Keratinocyte (primary cell): ENCODE measurements around the gene SGSM1. TPM values are rescaled to one million over a fixed set of nuclear protein-coding genes. Genes with fewer than 3 reads are reported as not detected.

Experiments used
- DNase-seq: peaks from one replicate; pipeline ENCODE4 v3.0.0-alpha.2; 2011; ENCODE audit warnings: low read depth, missing footprints, low spot score
- FAIRE-seq: peaks from 2 replicates; lab custom pipeline; 2011; peaks lifted over from hg19 to GRCh38; lab: Jason Lieb, UNC
- H2AFZ ChIP-seq: 2 replicates; pipeline ENCODE4 v1.6.0; 2012; ENCODE audit warnings: low read length, control low read depth, inconsistent platforms; ENCODE audit not compliant: control insufficient read depth
- H3K27ac ChIP-seq: 2 replicates; pipeline ENCODE4 v1.5.1; 2011; ENCODE audit warnings: low read length; ENCODE audit not compliant: control insufficient read depth, insufficient read depth
- H3K27me3 ChIP-seq: 3 replicates; pipeline ENCODE4 v1.6.0; 2011; ENCODE audit warnings: low read length; ENCODE audit not compliant: control insufficient read depth, insufficient read depth; ENCODE audit errors: extremely low read depth
- H3K36me3 ChIP-seq, 2 experiments: 2 replicates in 1 of 2; 3 replicates in 1 of 2; pipeline ENCODE4 v1.5.1; 2011; ENCODE audit warnings: low read length in 2 of 2, mild to moderate bottlenecking in 1 of 2; ENCODE audit not compliant: control insufficient read depth in 2 of 2, insufficient read depth in 2 of 2; ENCODE audit errors: extremely low read depth in 1 of 2
- H3K4me1 ChIP-seq: 3 replicates; pipeline ENCODE4 v1.5.1; 2011; ENCODE audit warnings: low read length; ENCODE audit not compliant: control insufficient read depth, insufficient read depth; ENCODE audit errors: extremely low read depth
- H3K4me2 ChIP-seq: 3 replicates; pipeline ENCODE4 v1.6.0; 2011; ENCODE audit warnings: low read depth, low read length; ENCODE audit not compliant: control insufficient read depth, insufficient read depth; ENCODE audit errors: extremely low read depth
- H3K4me3 ChIP-seq, 3 experiments: fragments of 200-600 bp in 1 of 3; sonication (generic) in 1 of 3; 2 replicates in 2 of 3; 3 replicates in 1 of 3; pipeline ENCODE4 v1.5.1; 2011 to 2016; ENCODE audit warnings: low read length in 3 of 3, mild to moderate bottlenecking in 3 of 3, control low read depth in 2 of 3, inconsistent platforms in 1 of 3, low read depth in 1 of 3, mixed read lengths in 1 of 3, mixed run types in 1 of 3, moderate library complexity in 1 of 3; ENCODE audit not compliant: control insufficient read depth in 2 of 3, insufficient read depth in 2 of 3; ENCODE audit errors: extremely low read depth in 1 of 3
- H3K79me2 ChIP-seq: 2 replicates; pipeline ENCODE4 v1.6.0; 2012; ENCODE audit warnings: low read length; ENCODE audit not compliant: control insufficient read depth, insufficient read depth
- H3K9ac ChIP-seq: 3 replicates; pipeline ENCODE4 v1.6.0; 2011; ENCODE audit warnings: low read length; ENCODE audit not compliant: control insufficient read depth, insufficient read depth; ENCODE audit errors: extremely low read depth
- H3K9me1 ChIP-seq: 3 replicates; pipeline ENCODE4 v1.6.0; 2011; ENCODE audit warnings: low read length; ENCODE audit not compliant: control insufficient read depth, insufficient read depth; ENCODE audit errors: extremely low read depth
- H3K9me3 ChIP-seq: 2 replicates; pipeline ENCODE4 v1.5.1; 2012; ENCODE audit warnings: low read depth, low read length; ENCODE audit not compliant: control insufficient read depth
- H4K20me1 ChIP-seq: 3 replicates; pipeline ENCODE4 v1.6.0; 2011; ENCODE audit warnings: low read length; ENCODE audit not compliant: control insufficient read depth, insufficient read depth; ENCODE audit errors: extremely low read depth
- EZH2 ChIP-seq: IDR thresholded peaks from one replicate; pipeline ENCODE4 v1.6.1; 2012; ENCODE audit warnings: inconsistent platforms, mild to moderate bottlenecking, low read length, moderate library complexity
- dilution Hi-C: fragments of 300-500 bp; cut with MboI; formaldehyde crosslinking; loops from one replicate; pipeline ENCODE4 v1.7.0; 2020; ENCODE audit warnings: low sequenced_read_pairs; ENCODE audit not compliant: extremely low pct_ligation_motif_present
- polyA plus RNA-seq, 5 experiments: library from polyadenylated mRNA; depleted of rRNA in 3 of 5; stranded (reverse) in 3 of 5; stranded (forward) in 1 of 5; unstranded in 1 of 5; fragments of >200 nt; gene quantifications; 1 replicate in 1 of 5; 2 replicates in 3 of 5; 3 replicates in 1 of 5; pipeline versions ENCODE4 v1.2.1 to v1.2.3, GENCODE V29; 2011 to 2012; ENCODE audit warnings: missing spikeins in 2 of 5, low read depth in 1 of 5, low replicate concordance in 1 of 5
- TF ChIP-seq, protein P1 (sequence below), 3 experiments: IDR thresholded peaks in 1 of 3; conservative IDR thresholded peaks in 1 of 3; optimal IDR thresholded peaks in 1 of 3; 2 replicates in 2 of 3; 3 replicates in 1 of 3; pipeline versions ENCODE3 to v1.5.1; 2011; ENCODE audit warnings: low read length in 3 of 3, mild to moderate bottlenecking in 3 of 3, moderate library complexity in 2 of 3, control low read depth in 1 of 3, inconsistent platforms in 1 of 3; ENCODE audit not compliant: insufficient read depth in 2 of 3; ENCODE audit errors: extremely low read depth in 1 of 3

Gene SGSM1
- polyA plus RNA-seq, 1 donor (not counting 4 experiments of a cell fraction or from before 2014, with no cell fraction given), result not detected

DNA sequence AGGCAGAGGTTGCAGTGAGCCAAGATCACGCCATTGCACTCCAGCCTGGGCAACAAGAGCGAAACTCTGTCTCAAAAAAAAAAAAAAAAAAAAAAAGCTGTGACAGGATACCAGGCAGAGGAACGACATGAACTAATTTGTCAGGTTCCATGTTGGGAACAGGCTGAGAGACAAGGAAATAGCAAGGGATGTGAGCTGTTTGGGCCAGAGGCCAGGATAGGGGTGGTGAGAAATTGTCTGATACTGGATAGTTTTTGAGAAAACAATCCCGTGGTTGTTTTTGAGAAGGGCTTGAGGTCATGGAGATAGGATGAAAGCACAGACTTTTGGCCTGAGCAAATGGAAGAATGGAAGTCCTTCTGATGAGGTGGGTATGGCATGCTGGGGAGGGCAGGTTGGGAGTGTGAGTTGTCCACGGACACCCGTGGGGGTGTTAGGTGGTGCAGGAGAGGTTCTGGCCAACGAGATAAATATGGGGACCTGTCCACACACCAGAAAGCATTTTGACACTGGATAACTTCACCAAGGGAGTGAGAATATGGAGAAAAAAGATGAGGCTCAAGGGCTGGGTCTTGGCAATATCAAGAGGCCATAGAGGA is 45.2 kb upstream of the SGSM1 start:
- Histone ChIP-seq H3K36me3 (no peaks in the 10 kb centered on the region), H3K4me3 (no peak overlapping the region), H4K20me1 (no peaks in the 10 kb centered on the region), H3K27ac (no peak overlapping the region), H2AFZ (no peak overlapping the region), H3K9ac (no peak overlapping the region), H3K79me2 (no peaks in the 10 kb centered on the region), H3K4me1 (no peaks in the 10 kb centered on the region), H3K4me2 (no peak overlapping the region), H3K9me3 (no peaks in the 10 kb centered on the region), H3K9me1 (no peaks in the 10 kb centered on the region), H3K27me3 (no peaks in the 10 kb centered on the region)
- dilution Hi-C loops, result no loop called here
- FAIRE-seq (no peak), DNase-seq (no peak)
- TF ChIP-seq, protein P1, sequence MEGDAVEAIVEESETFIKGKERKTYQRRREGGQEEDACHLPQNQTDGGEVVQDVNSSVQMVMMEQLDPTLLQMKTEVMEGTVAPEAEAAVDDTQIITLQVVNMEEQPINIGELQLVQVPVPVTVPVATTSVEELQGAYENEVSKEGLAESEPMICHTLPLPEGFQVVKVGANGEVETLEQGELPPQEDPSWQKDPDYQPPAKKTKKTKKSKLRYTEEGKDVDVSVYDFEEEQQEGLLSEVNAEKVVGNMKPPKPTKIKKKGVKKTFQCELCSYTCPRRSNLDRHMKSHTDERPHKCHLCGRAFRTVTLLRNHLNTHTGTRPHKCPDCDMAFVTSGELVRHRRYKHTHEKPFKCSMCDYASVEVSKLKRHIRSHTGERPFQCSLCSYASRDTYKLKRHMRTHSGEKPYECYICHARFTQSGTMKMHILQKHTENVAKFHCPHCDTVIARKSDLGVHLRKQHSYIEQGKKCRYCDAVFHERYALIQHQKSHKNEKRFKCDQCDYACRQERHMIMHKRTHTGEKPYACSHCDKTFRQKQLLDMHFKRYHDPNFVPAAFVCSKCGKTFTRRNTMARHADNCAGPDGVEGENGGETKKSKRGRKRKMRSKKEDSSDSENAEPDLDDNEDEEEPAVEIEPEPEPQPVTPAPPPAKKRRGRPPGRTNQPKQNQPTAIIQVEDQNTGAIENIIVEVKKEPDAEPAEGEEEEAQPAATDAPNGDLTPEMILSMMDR (optimal IDR thresholded peaks at IDR 0.05 in 1 of 3, IDR thresholded peaks at IDR 0.05 in 1 of 3, conservative IDR thresholded peaks at IDR 0.05 in 1 of 3; ENCODE audit: extremely low read depth in 1 of 3, insufficient read depth in 2 of 3, low read length in 3 of 3), result no peak
- TF ChIP-seq EZH2, result no peak

DNA sequence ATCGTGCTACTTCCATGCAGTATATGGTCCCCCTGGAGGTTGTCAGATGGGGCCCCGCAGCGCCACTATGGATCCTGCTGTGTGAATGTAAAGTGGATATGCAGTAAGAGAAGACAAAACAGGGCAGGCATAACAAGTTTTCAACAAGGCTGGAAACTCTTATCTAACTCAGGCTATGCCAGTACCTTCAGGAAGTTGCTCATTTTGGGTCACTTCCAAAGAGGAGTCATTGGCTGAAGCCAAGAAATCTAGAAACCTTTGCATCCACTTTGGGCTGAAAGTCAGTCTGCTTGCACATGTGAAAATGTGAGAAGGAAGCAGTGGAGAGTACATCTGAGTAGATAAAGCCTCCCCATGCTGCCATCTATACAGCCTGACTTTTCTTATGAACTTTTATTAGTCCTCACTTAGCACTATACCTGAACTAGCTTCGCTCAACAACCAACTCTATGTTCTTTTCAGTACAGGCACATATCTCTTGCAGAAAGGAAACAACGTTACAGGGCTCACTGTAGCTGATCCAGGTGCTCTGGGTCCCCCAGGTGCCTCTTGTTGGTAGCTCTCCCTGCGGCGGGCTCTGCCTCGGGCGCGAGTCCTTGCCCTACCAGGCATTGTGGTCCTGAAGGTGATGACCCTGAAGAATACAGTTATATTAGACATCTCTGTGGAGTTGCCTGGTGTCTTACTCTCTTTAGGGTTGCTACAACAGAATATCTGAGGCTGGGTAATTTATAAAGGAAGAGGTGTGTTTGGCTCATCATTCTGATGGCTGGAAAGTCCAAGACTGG is 43.9 kb upstream of the SGSM1 start:
- Histone ChIP-seq H3K4me2 (no peak overlapping the region), H3K4me1 (no peaks in the 10 kb centered on the region), H3K9me3 (no peaks in the 10 kb centered on the region), H3K4me3 (no peak overlapping the region), H2AFZ (no peak overlapping the region), H3K9ac (no peak overlapping the region), H4K20me1 (no peaks in the 10 kb centered on the region), H3K27ac (no peak overlapping the region), H3K27me3 (no peaks in the 10 kb centered on the region), H3K79me2 (no peaks in the 10 kb centered on the region), H3K36me3 (no peaks in the 10 kb centered on the region), H3K9me1 (no peaks in the 10 kb centered on the region)
- dilution Hi-C loops, result no loop called here
- FAIRE-seq, result no peak
- TF ChIP-seq, protein P1 (optimal IDR thresholded peaks at IDR 0.05 in 1 of 3, IDR thresholded peaks at IDR 0.05 in 1 of 3, conservative IDR thresholded peaks at IDR 0.05 in 1 of 3; ENCODE audit: extremely low read depth in 1 of 3, insufficient read depth in 2 of 3, low read length in 3 of 3), result no peak
- no peak for TF ChIP-seq EZH2
- DNase-seq, result no peak
